SK-N-DZ (cell line): ENCODE data around the gene ATRIP.

ENCODE experiments used
- DNase-seq: peaks from one replicate; pipeline ENCODE4 v3.0.0-alpha.2; 2015; ENCODE audit warnings: low spot score

The ATRIP gene

GRCh38 chr3:48409291-48410201 lies 37.0 kb upstream of the ATRIP start:
- DNase-seq: no peak

- no peak for DNase-seq
Measured at GRCh38 chr3:48410205-48411040, 36.1 kb upstream of the ATRIP start.

GRCh38 chr3:48411041-48411588 lies 35.4 kb upstream of the ATRIP start:
- DNase-seq: no peak

- DNase-seq: no peak
Measured at GRCh38 chr3:48411606-48412374, 34.7 kb upstream of the ATRIP start.

- DNase-seq: no peak
Measured at GRCh38 chr3:48412375-48413001, 34.0 kb upstream of the ATRIP start.

GRCh38 chr3:48413086-48413485 lies 33.5 kb upstream of the ATRIP start:
- DNase-seq: no peak

GRCh38 chr3:48413611-48414010 lies 32.9 kb upstream of the ATRIP start:
- DNase-seq: no peak

- DNase-seq: no peak
Measured at GRCh38 chr3:48414376-48415250, 31.9 kb upstream of the ATRIP start.

GRCh38 chr3:48415251-48415953 lies 31.1 kb upstream of the ATRIP start:
- no peak for DNase-seq

GRCh38 chr3:48416091-48416505 lies 30.4 kb upstream of the ATRIP start:
- no peak for DNase-seq

- no peak for DNase-seq
Measured at GRCh38 chr3:48416546-48416945, 30.0 kb upstream of the ATRIP start.

- no peak for DNase-seq
Measured at GRCh38 chr3:48417529-48418108, 28.9 kb upstream of the ATRIP start.

- no peak for DNase-seq
Measured at GRCh38 chr3:48418140-48418539, 28.4 kb upstream of the ATRIP start.

GRCh38 chr3:48418651-48419050 lies 27.9 kb upstream of the ATRIP start:
- no peak for DNase-seq

GRCh38 chr3:48419149-48419548 lies 27.4 kb upstream of the ATRIP start:
- DNase-seq: no peak

GRCh38 chr3:48419597-48419996 lies 26.9 kb upstream of the ATRIP start:
- no peak for DNase-seq

- DNase-seq: no peak
Measured at GRCh38 chr3:48420561-48420960, 26.0 kb upstream of the ATRIP start.

- DNase-seq: no peak
Measured at GRCh38 chr3:48422272-48422671, 24.3 kb upstream of the ATRIP start.

- DNase-seq: no peak
Measured at GRCh38 chr3:48422681-48423080, 23.9 kb upstream of the ATRIP start.
